Subcutaneous abdominal adipose tissue (tissue), 5 donors: ENCODE measurements around the gene AHCYL1.

Experiments
- H3K27ac ChIP-seq: one replicate; pipeline ENCODE4 v1.7.0; 2013; ENCODE audit warnings: low read depth, mild to moderate bottlenecking, inconsistent platforms, low read length, moderate library complexity
- H3K27me3 ChIP-seq, 5 donors: one replicate each; pipeline ENCODE4 v1.7.0; 2013; ENCODE audit warnings: low read length in 5 of 5, inconsistent platforms in 1 of 5; ENCODE audit not compliant: control insufficient read depth in 5 of 5, insufficient read depth in 4 of 5
- H3K36me3 ChIP-seq, 5 donors: one replicate each; pipeline ENCODE4 v1.7.0; 2013; ENCODE audit warnings: low read length in 5 of 5; ENCODE audit not compliant: control insufficient read depth in 5 of 5, insufficient read depth in 5 of 5
- H3K4me1 ChIP-seq, 5 donors: one replicate each; pipeline ENCODE4 v1.7.0; 2013; ENCODE audit warnings: low read length in 5 of 5, mild to moderate bottlenecking in 3 of 5, moderate library complexity in 1 of 5; ENCODE audit not compliant: control insufficient read depth in 5 of 5, insufficient read depth in 5 of 5
- H3K4me3 ChIP-seq, 5 donors: one replicate each; pipeline ENCODE4 v1.7.0; 2013; ENCODE audit warnings: low read length in 5 of 5, low read depth in 1 of 5
- H3K9ac ChIP-seq, 5 donors: one replicate each; pipeline ENCODE4 v1.7.0; 2013; ENCODE audit warnings: low read length in 5 of 5, mild to moderate bottlenecking in 4 of 5, moderate library complexity in 3 of 5
- H3K9me3 ChIP-seq, 5 donors: one replicate each; pipeline ENCODE4 v1.7.0; 2013; ENCODE audit warnings: low read length in 5 of 5; ENCODE audit not compliant: control insufficient read depth in 5 of 5
- donor health status: healthy.
- donor health status: healthy.
- donor health status: healthy.
- donor health status: healthy.
- donor health status: healthy.

AHCYL1 gene

GRCh38 chr1:110047463-110047862 lies 62.9 kb downstream of the AHCYL1 start:
- Histone ChIP-seq H3K9me3 (no peaks in the 10 kb centered on the region), H3K9ac (no peak overlapping the region), H3K4me3 (no peak overlapping the region), H3K27ac (no peak overlapping the region), H3K36me3 (peaks cover 14 to 99% (median 92%) of the 10 kb centered on the region in 5 donors), H3K4me1 (peaks cover 0 to 24% (median 11%) of the 10 kb centered on the region in 5 donors), H3K27me3 (no peaks in the 10 kb centered on the region)

- Histone ChIP-seq H3K4me3 (no peak overlapping the region), H3K27ac (no peak overlapping the region), H3K4me1 (peaks cover 0 to 24% (median 11%) of the 10 kb centered on the region in 5 donors), H3K27me3 (no peaks in the 10 kb centered on the region), H3K9ac (no peak overlapping the region), H3K36me3 (peaks cover 12 to 99% (median 92%) of the 10 kb centered on the region in 5 donors), H3K9me3 (no peaks in the 10 kb centered on the region)
These were observed 63.7 kb downstream of the AHCYL1 start for GRCh38 chr1:110048240-110048639.

DNA sequence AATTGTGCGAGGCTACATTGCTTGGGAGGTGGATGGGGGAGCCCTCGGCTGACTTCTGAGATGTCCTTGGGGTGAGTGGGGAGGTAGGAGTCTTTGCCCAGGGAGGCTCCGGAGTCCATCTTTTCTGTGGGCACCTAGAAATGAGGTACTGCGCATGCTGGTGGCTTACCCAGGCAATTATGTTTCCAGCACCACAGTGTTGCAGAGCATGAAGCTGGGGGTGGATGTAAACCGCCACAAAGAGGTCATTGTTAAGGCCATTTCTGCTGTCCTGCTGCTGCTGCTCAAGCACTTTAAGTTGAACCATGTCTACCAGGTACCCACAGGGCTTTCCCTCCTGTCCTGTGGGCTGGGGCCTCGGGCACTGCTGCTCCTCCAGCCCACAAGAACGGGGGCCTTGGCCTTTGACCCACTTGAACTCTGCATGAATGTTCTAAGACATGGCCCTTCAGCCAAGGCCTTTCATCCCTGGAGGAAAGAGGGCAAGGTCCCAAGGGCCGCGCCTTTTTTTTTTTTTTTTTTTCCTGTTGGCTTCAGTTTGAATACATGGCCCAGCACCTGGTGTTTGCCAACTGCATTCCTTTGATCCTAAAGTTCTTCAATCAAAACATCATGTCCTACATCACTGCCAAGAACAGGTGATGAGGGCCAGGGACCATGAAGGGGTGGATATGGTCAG lies 64.5 kb downstream of the AHCYL1 start:
- Histone ChIP-seq H3K27me3 (no peaks in the 10 kb centered on the region), H3K27ac (peak overlapping the region; percentile 24), H3K9ac (peak overlapping the region in 1 of 5 donors; percentile 24), H3K36me3 (peaks cover 10 to 99% (median 91%) of the 10 kb centered on the region in 5 donors), H3K9me3 (no peaks in the 10 kb centered on the region), H3K4me3 (no peak overlapping the region), H3K4me1 (peaks cover 0 to 24% (median 12%) of the 10 kb centered on the region in 5 donors)

DNA sequence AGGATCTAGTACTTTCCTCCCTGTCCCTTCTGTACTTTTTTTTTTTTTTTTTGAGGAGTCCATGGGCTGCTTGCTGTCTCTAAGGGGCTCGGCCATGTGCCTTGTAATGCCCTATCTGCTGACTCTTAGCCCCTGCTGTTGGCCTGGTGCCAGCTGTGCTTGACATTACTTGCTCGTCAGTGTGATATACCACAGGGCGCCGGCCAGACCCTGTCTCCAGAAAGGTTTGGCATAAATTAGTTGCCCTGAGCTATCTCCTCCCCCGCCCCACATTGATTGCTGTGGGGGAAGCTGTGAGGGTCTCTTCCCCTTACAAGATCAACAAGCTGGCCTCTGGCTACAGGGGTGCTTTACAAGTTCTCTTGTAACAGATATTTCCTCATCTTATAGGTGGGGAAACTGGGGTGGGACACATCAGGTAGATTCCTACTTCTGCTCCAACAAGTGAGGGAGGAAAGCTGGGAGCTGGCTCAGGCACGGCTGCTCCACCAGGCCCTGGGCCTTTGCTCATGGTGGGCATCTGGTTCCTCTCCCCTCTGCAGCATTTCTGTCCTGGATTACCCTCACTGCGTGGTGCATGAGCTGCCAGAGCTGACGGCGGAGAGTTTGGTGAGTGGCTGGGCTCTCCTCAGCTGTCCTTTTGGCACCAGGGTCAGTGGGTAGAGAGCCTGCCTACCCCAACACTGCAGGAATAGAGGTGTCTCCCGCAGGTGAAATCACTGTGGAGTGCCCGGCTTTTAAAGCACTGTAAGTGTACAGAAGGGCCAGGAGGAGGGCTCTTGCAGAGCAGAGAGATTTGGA lies 65.4 kb downstream of the AHCYL1 start:
- no peaks in the 10 kb centered on the region for H3K27me3 ChIP-seq
- H3K9ac ChIP-seq: peak overlapping the region in 1 of 5 donors; percentile 18
- peaks cover 0 to 24% (median 13%) of the 10 kb centered on the region in 5 donors for H3K4me1 ChIP-seq
- no peaks in the 10 kb centered on the region for H3K9me3 ChIP-seq
- H3K36me3 ChIP-seq: peaks cover 3 to 99% (median 90%) of the 10 kb centered on the region in 5 donors
- no peak overlapping the region for H3K4me3 ChIP-seq
- peak overlapping the region; percentile 23 for H3K27ac ChIP-seq

GRCh38 chr1:110050602-110051261 lies 66.2 kb downstream of the AHCYL1 start:
- Histone ChIP-seq H3K9ac (peak overlapping the region in 1 of 5 donors; percentile 18), H3K9me3 (no peaks in the 10 kb centered on the region), H3K27ac (peak overlapping the region; percentile 23), H3K4me3 (no peak overlapping the region), H3K36me3 (peaks cover 3 to 99% (median 90%) of the 10 kb centered on the region in 5 donors), H3K4me1 (peaks cover 0 to 24% (median 13%) of the 10 kb centered on the region in 5 donors), H3K27me3 (no peaks in the 10 kb centered on the region)

DNA sequence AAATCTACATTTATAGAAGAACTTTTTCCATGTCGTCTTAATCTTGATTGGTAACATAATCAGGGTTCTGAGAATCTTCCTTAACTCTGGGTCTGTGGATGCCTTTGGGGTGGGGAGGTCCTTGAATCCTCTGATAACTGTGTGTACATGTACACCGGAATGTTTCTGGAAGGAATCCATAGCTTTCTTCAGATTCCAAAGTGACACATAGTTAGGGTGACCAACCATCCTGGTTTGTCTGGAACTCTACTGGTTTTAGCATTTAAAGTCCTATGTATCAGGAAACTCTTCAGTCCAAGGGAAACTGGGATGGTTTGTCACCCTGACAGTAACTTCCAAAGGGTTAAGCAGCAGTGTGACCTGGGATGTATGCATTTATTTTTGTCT lies 66.7 kb downstream of the AHCYL1 start:
- Histone ChIP-seq H3K27ac (no peak overlapping the region), H3K4me3 (no peak overlapping the region), H3K9ac (no peak overlapping the region)

DNA sequence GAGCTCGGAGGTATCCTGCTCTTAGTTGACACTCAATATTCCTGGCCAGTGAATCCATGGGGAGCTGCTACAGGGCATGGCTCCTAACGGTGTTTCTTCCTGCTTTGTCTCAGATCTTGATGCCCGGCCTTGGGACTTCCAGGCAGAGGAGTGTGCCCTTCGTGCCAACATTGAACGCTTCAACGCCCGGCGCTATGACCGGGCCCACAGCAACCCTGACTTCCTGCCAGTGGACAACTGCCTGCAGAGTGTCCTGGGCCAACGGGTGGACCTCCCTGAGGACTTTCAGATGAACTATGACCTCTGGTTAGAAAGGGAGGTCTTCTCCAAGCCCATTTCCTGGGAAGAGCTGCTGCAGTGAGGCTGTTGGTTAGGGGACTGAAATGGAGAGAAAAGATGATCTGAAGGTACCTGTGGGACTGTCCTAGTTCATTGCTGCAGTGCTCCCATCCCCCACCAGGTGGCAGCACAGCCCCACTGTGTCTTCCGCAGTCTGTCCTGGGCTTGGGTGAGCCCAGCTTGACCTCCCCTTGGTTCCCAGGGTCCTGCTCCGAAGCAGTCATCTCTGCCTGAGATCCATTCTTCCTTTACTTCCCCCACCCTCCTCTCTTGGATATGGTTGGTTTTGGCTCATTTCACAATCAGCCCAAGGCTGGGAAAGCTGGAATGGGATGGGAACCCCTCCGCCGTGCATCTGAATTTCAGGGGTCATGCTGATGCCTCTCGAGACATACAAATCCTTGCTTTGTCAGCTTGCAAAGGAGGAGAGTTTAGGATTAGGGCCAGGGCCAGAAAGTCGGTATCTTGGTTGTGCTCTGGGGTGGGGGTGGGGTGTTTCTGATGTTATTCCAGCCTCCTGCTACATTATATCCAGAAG lies 69.2 kb downstream of the AHCYL1 start:
- Histone ChIP-seq H3K36me3 (peaks cover 0 to 100% (median 91%) of the 10 kb centered on the region in 5 donors), H3K27me3 (no peaks in the 10 kb centered on the region), H3K9me3 (no peaks in the 10 kb centered on the region), H3K9ac (no peak overlapping the region), H3K4me3 (no peak overlapping the region), H3K27ac (no peak overlapping the region), H3K4me1 (peaks cover 4 to 37% (median 26%) of the 10 kb centered on the region in 5 donors)

More for the DNA sequence above, 66.7 kb downstream of the AHCYL1 start:
- Histone ChIP-seq H3K27me3 (no peaks in the 10 kb centered on the region), H3K9me3 (no peaks in the 10 kb centered on the region), H3K36me3 (peaks cover 3 to 99% (median 96%) of the 10 kb centered on the region in 5 donors), H3K4me1 (peaks cover 0 to 25% (median 14%) of the 10 kb centered on the region in 5 donors)

DNA sequence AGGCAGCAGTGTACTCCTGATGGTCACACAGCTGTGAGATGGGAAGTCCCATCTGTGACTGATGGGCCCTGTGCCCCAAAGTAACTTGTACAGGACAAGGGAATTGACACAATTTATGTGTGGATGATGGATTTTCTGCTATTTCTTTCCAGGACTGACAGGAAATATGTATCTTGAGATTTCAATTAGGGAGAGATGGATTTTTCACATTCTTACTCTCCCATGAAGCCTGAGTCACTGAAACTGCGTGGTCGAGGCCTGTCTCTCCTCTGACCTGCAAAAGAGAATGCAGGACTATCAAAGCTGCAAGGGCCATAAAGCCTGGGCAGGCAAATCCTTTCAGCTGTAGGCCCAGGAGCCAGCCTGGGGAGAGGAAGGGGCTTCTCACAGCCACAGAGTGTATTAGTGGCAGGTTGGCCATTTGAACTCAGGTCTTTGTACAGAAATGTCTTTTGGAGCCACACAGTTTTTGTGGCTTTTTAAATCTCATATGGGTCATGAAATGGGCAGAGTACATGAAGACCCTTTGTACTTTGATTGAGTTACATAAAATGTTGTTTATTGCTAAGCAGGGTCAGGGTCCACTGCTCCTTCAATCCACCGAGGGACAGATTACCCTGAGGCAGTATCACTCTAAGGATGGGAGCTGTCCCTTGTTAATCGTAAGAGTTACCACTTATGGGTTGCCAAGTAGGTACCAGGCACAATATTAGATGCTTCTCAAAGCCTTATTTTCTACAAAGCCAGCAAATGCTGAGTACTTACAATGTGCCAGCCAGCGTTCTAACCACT lies 71.1 kb downstream of the AHCYL1 start:
- Histone ChIP-seq H3K4me3 (no peak overlapping the region), H3K9me3 (no peaks in the 10 kb centered on the region), H3K36me3 (peaks cover 0 to 93% (median 75%) of the 10 kb centered on the region in 5 donors), H3K27me3 (no peaks in the 10 kb centered on the region), H3K9ac (no peak overlapping the region), H3K4me1 (peaks cover 4 to 22% (median 13%) of the 10 kb centered on the region in 5 donors), H3K27ac (no peak overlapping the region)

DNA sequence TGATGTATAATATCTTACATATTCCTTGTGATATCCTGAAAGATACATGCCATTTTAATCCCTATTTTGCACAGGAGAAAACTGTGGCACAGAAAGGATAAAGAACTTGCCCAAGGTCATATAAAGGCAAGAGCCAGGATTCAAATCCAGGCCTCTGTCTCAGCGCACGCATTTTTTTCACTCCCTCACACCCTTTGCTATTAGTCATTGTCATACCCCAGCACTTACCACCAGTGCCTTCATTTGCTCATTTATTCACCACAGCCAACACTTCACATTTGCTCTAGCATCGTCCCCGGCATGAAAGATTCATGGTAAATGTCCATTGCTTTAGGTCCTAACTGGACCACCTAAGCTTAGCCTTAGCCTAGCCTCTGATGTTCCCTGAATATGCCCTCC lies 71.7 kb downstream of the AHCYL1 start:
- H3K36me3 ChIP-seq: peaks cover 0 to 89% (median 70%) of the 10 kb centered on the region in 5 donors

More for the DNA sequence above, 71.7 kb downstream of the AHCYL1 start:
- H3K9me3 ChIP-seq: no peaks in the 10 kb centered on the region
- H3K9ac ChIP-seq: peak overlapping the region in 2 of 5 donors; percentile 4 to 26
- H3K4me3 ChIP-seq: no peak overlapping the region
- no peaks in the 10 kb centered on the region for H3K27me3 ChIP-seq
- H3K27ac ChIP-seq: peak overlapping the region; percentile 20
- H3K4me1 ChIP-seq: peaks cover 3 to 21% (median 10%) of the 10 kb centered on the region in 5 donors
